GM19193 (cell line): ENCODE data around the gene ANKMY2.

Experiments
- POLR2A ChIP-seq: IDR thresholded peaks from 4 replicates; pipeline ENCODE4 v1.6.1; 2011; ENCODE audit not compliant: insufficient read depth, insufficient read length; ENCODE audit errors: extremely low read depth

ANKMY2 gene

GRCh38 chr7:16611711-16612110 is 33.8 kb downstream of the ANKMY2 start:
- TF ChIP-seq POLR2A, result no peak

- no peak for TF ChIP-seq POLR2A
Measured at GRCh38 chr7:16609842-16610450, 35.6 kb downstream of the ANKMY2 start.

- no peak for TF ChIP-seq POLR2A
Measured at GRCh38 chr7:16606704-16607103, 38.9 kb downstream of the ANKMY2 start.

- no peak for TF ChIP-seq POLR2A
Measured at GRCh38 chr7:16604054-16604453, 41.5 kb downstream of the ANKMY2 start.

GRCh38 chr7:16603633-16604032 is 41.9 kb downstream of the ANKMY2 start:
- no peak for TF ChIP-seq POLR2A

GRCh38 chr7:16599860-16600259 is 45.7 kb downstream of the ANKMY2 start:
- no peak for TF ChIP-seq POLR2A

- no peak for TF ChIP-seq POLR2A
Measured at GRCh38 chr7:16598015-16598414, 47.5 kb downstream of the ANKMY2 start.

- TF ChIP-seq POLR2A, result no peak
Measured at GRCh38 chr7:16594676-16595075, 50.9 kb downstream of the ANKMY2 start.

GRCh38 chr7:16594061-16594460 is 51.5 kb downstream of the ANKMY2 start:
- no peak for TF ChIP-seq POLR2A

- no peak for TF ChIP-seq POLR2A
Measured at GRCh38 chr7:16592395-16592794, 53.2 kb downstream of the ANKMY2 start.

GRCh38 chr7:16590424-16590823 is 55.1 kb downstream of the ANKMY2 start:
- TF ChIP-seq POLR2A, result no peak

GRCh38 chr7:16589881-16590280 is 55.7 kb downstream of the ANKMY2 start:
- TF ChIP-seq POLR2A, result no peak

GRCh38 chr7:16587790-16588189 is 57.8 kb downstream of the ANKMY2 start:
- no peak for TF ChIP-seq POLR2A

- TF ChIP-seq POLR2A, result no peak
Measured at GRCh38 chr7:16587129-16587528, 58.4 kb downstream of the ANKMY2 start.

- no peak for TF ChIP-seq POLR2A
Measured at GRCh38 chr7:16586081-16586874, 59.3 kb downstream of the ANKMY2 start.

GRCh38 chr7:16585540-16585939 is 60.0 kb downstream of the ANKMY2 start:
- no peak for TF ChIP-seq POLR2A
